Brain microvascular endothelial cell (primary cell): Measurements from ENCODE around the gene RANBP1.

Source experiments
- DNase-seq: peaks from one replicate; pipeline ENCODE4 v3.0.0-alpha.2; 2020
- H3K27ac ChIP-seq: fragments of 250-450 bp; sonication (Bioruptor Pico); 2 replicates; pipeline ENCODE4 v1.5.1; 2020; ENCODE audit warnings: mild to moderate bottlenecking, moderate library complexity
- H3K27me3 ChIP-seq: fragments of 250-450 bp; sonication (Bioruptor Pico); replicated peaks from 2 replicates; pipeline ENCODE4 v1.5.1; 2020; ENCODE audit warnings: mild to moderate bottlenecking
- H3K36me3 ChIP-seq: fragments of 250-450 bp; sonication (Bioruptor Pico); replicated peaks from 2 replicates; pipeline ENCODE4 v1.5.1; 2020; ENCODE audit warnings: mild to moderate bottlenecking
- H3K4me3 ChIP-seq: 2 replicates; pipeline ENCODE4 v1.5.1; 2011; ENCODE audit warnings: low read depth, mild to moderate bottlenecking, control low read depth, low read length, moderate library complexity
- in situ Hi-C: cut with HindIII; loops from 2 replicates; pipeline ENCODE4 v1.10.0; 2017; ENCODE audit warnings: low sequenced_read_pairs, low pct_ligation_motif_present
- TF ChIP-seq, protein P1 (sequence below): IDR thresholded peaks from 2 replicates; pipeline ENCODE4 v1.5.1; 2011; ENCODE audit warnings: low read depth, mild to moderate bottlenecking, moderate library complexity, low read length, control low read depth, inconsistent platforms; ENCODE audit errors: missing control alignments

Gene RANBP1

DNA sequence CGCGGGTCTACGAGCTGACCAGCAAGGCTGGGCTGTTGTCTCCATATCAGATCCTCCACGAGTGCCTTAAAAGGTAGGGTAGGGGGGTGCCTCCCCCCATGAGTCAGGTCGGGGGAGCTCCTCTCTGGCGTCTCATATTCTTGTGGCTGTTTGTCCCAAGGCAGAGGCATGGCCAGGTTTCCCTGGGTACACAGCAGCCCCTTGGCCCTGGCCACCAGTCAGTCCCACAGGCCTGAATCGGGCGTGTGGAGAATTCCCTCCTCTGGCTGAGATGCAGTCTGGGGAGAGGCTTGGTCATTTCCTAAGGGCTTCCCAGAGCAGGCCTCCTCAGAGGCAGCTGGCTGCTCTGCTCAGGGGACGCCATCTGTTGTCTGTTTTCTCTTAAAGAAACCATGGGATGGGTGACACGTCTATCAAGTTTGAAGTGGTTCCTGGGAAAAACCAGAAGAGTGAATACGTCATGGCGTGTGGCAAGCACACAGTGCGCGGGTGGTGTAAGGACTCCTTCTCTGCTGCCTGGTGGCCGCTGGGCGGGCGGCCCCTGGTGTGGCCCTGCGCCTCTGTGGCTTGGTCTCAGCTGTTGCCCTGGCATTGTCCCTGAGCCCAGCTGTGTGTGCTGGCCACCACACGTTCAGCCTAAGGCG lies 9.6 kb upstream of the RANBP1 start:
- H3K4me3 ChIP-seq: no peak overlapping the region
- TF ChIP-seq, protein P1, sequence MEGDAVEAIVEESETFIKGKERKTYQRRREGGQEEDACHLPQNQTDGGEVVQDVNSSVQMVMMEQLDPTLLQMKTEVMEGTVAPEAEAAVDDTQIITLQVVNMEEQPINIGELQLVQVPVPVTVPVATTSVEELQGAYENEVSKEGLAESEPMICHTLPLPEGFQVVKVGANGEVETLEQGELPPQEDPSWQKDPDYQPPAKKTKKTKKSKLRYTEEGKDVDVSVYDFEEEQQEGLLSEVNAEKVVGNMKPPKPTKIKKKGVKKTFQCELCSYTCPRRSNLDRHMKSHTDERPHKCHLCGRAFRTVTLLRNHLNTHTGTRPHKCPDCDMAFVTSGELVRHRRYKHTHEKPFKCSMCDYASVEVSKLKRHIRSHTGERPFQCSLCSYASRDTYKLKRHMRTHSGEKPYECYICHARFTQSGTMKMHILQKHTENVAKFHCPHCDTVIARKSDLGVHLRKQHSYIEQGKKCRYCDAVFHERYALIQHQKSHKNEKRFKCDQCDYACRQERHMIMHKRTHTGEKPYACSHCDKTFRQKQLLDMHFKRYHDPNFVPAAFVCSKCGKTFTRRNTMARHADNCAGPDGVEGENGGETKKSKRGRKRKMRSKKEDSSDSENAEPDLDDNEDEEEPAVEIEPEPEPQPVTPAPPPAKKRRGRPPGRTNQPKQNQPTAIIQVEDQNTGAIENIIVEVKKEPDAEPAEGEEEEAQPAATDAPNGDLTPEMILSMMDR: no peak
- peaks cover 80% of the 10 kb centered on the region for H3K36me3 ChIP-seq
- H3K27ac ChIP-seq: no peak overlapping the region
- DNase-seq: no peak
- in situ Hi-C loops: no loop called here
- no peaks in the 10 kb centered on the region for H3K27me3 ChIP-seq

DNA sequence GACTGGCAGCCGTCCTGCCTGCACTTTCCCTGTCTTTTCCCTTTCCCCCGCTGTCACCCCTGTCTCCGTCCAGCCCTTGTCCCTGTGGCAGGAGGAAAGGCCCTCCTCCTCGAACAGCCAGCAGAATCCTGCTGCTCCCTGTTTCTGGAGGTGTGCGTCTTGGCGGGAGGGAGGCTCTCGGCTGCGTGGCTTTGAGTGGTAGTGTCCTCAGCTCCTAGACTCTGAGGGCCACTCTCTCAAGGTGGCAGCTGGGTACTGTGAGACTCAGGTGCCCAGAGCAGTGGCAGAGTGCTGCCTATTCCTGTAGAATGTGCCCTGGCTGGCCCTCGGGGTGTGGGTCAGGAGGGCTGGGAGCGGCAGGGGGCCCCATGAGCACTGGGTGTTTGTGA lies 9.1 kb upstream of the RANBP1 start:
- TF ChIP-seq, protein P1: no peak
- in situ Hi-C loops: no loop called here
- DNase-seq: no peak
- Histone ChIP-seq H3K27ac (no peak overlapping the region), H3K36me3 (peaks cover 79% of the 10 kb centered on the region), H3K4me3 (no peak overlapping the region), H3K27me3 (no peaks in the 10 kb centered on the region)

GRCh38 chr22:20107471-20107901 lies 8.4 kb upstream of the RANBP1 start:
- TF ChIP-seq, protein P1: no peak
- Histone ChIP-seq H3K4me3 (no peak overlapping the region), H3K27me3 (no peaks in the 10 kb centered on the region), H3K27ac (no peak overlapping the region), H3K36me3 (peaks cover 81% of the 10 kb centered on the region)
- DNase-seq: no peak
- in situ Hi-C loops: no loop called here

DNA sequence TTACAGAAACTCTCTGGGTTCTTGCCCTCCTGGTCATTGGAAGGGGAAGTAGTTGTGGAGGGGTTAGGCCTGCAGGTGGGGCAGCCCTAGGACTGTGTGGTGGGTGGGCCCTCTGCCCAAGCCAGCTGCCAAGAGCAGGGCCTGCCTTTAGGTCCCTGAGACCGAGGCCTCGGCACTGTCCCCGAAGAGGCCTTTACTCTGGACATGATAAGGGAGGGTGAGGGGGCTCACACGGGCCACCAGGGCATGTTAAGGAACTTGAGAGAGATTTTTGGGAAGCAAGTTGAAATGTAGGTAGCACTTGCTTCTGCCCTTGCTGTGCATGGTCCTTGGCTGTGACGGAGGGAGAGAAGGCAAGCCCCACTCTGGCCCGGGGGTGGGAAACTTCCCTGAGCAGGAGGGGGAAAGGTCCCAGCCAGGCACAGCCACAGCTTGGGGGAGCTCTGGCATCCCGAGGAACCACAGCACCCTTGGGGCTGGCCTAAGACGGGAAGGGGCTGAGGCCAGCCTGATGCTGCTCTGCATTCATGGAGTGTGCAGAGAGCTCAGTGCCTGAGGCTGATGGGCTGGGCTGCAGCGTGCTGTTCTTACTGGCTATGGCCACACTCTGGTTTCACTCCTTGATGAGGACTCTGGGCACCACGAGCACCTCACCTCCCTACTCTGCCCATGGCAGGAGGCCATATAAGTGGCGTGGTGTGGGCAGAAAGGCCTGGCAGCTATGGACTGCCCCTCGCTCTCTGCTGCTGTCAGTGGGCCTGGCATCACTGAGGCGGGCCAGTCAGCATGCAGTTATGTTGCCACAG lies 7.8 kb upstream of the RANBP1 start:
- no peak for DNase-seq
- Histone ChIP-seq H3K4me3 (no peak overlapping the region), H3K27ac (no peak overlapping the region), H3K36me3 (peaks cover 81% of the 10 kb centered on the region), H3K27me3 (no peaks in the 10 kb centered on the region)
- in situ Hi-C loops: no loop called here
- TF ChIP-seq, protein P1: no peak

DNA sequence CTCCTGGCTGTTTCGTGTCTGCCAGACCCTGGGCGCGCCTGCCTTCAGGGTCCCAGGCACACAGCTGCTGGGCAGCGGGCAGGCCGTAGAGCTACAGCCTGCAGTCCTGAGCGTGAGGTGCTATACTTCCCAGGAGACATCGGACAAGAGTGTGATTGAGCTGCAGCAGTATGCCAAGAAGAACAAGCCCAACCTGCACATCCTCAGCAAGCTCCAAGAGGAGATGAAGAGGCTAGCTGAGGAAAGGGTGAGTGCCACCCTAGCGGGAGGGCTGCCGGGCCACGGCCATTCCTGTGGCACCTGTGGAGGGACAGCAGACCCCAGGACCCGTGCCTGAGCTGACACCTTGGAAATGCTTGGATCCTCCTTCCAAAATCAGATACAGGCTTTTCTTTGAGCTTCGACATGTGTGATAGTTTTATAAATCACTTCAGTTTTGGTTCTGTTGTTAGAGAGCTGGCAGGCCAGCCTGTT lies 7.1 kb upstream of the RANBP1 start:
- TF ChIP-seq, protein P1: no peak
- DNase-seq: no peak
- Histone ChIP-seq H3K27ac (no peak overlapping the region), H3K27me3 (no peaks in the 10 kb centered on the region), H3K36me3 (peaks cover 85% of the 10 kb centered on the region), H3K4me3 (no peak overlapping the region)
- in situ Hi-C loops: no loop called here
